K562 (cell line): ENCODE measurements around the gene RAB31. TPM values are rescaled to one million over a fixed set of nuclear protein-coding genes. Genes with fewer than 3 reads are reported as not detected.

ENCODE experiments used
- BHLHE40 ChIP-seq: IDR thresholded peaks from 2 replicates; pipeline ENCODE4 v1.6.1; 2011; ENCODE audit warnings: low read length, improper control_type of control experiment
- BRD4 ChIP-seq: fragments of 200-600 bp; sonication (generic); IDR thresholded peaks from 2 replicates; pipeline ENCODE4 v1.6.1; 2017; ENCODE audit warnings: inconsistent platforms
- ELF2 ChIP-seq: fragments of 250-450 bp; sonication (Bioruptor Pico); IDR thresholded peaks from 2 replicates; pipeline ENCODE4 v1.5.0; 2021; ENCODE audit warnings: mild to moderate bottlenecking
- ETV1 ChIP-seq: fragments of 450-650 bp; conservative IDR thresholded peaks from 2 replicates; pipeline ENCODE4 v1.6.1; 2016; ENCODE audit warnings: missing genetic modification characterization, control low read depth, low read depth, missing compliant biosample characterization
- GABPB1 ChIP-seq: sonication (generic); formaldehyde crosslinking; IDR thresholded peaks from 2 replicates; pipeline ENCODE4 v1.8.0; 2022; ENCODE audit warnings: mild to moderate bottlenecking, missing genetic modification reagents
- GTF2E2 ChIP-seq: fragments of 200-800 bp; sonication (Bioruptor generic); IDR thresholded peaks from 2 replicates; pipeline ENCODE4 v1.6.1; 2016; ENCODE audit warnings: missing genetic modification characterization, missing compliant biosample characterization
- GTF3C2 ChIP-seq: IDR thresholded peaks from 3 replicates; pipeline ENCODE4 v1.6.1; 2011; ENCODE audit warnings: borderline replicate concordance, mild to moderate bottlenecking, moderate library complexity; ENCODE audit not compliant: insufficient read length; ENCODE audit errors: extremely low read depth
- HNRNPUL1 ChIP-seq: fragments of 200-400 bp; formaldehyde crosslinking; IDR thresholded peaks from 2 replicates; pipeline ENCODE4 v1.6.1; 2017; ENCODE audit warnings: low read length
- KLF1 ChIP-seq: fragments of 450-650 bp; IDR thresholded peaks from 2 replicates; pipeline ENCODE4 v1.6.1; 2016; ENCODE audit warnings: missing genetic modification characterization, missing compliant biosample characterization
- NFRKB ChIP-seq: fragments of 450-650 bp; IDR thresholded peaks from 2 replicates; pipeline ENCODE4 v1.6.1; 2016; ENCODE audit warnings: low read depth
- PATZ1 ChIP-seq: fragments of 250-450 bp; sonication (Bioruptor Pico); IDR thresholded peaks from 2 replicates; pipeline ENCODE4 v1.5.0; 2020; ENCODE audit warnings: mild to moderate bottlenecking, borderline replicate concordance
- PBX2 ChIP-seq, 2 experiments: IDR thresholded peaks in 1 of 2; conservative IDR thresholded peaks in 1 of 2; 2 replicates each; pipeline ENCODE4 v1.6.1; 2016; ENCODE audit warnings: low read depth in 2 of 2, mild to moderate bottlenecking in 1 of 2, missing compliant biosample characterization in 1 of 2, missing genetic modification characterization in 1 of 2, moderate library complexity in 1 of 2
- RBM14 ChIP-seq: fragments of 200-400 bp; formaldehyde crosslinking; IDR thresholded peaks from 2 replicates; pipeline ENCODE4 v1.6.1; 2018; ENCODE audit warnings: low read depth, mild to moderate bottlenecking, low read length, moderate library complexity, borderline replicate concordance; ENCODE audit not compliant: insufficient read depth
- SMARCA5 ChIP-seq: fragments of 450-650 bp; IDR thresholded peaks from 2 replicates; pipeline ENCODE4 v1.6.1; 2016
- SMARCC2 ChIP-seq: fragments of 450-650 bp; IDR thresholded peaks from 2 replicates; pipeline ENCODE4 v1.6.1; 2017; ENCODE audit warnings: antibody characterized with exemption, moderate library complexity, mild to moderate bottlenecking, low read depth
- ZBTB2 ChIP-seq: fragments of 450-650 bp; IDR thresholded peaks from 2 replicates; pipeline ENCODE4 v1.6.1; 2016; ENCODE audit warnings: antibody characterized with exemption
- ZKSCAN3 ChIP-seq: fragments of 250-450 bp; sonication (Bioruptor Pico); IDR thresholded peaks from 2 replicates; pipeline ENCODE4 v1.4.0; 2020
- ZNF197 ChIP-seq: fragments of 200-800 bp; sonication (Bioruptor generic); IDR thresholded peaks from 2 replicates; pipeline ENCODE4 v1.6.1; 2016; ENCODE audit warnings: low read depth, missing genetic modification characterization, missing compliant biosample characterization
- polyA plus RNA-seq, 8 experiments: library from polyadenylated mRNA; depleted of rRNA in 4 of 8; stranded (reverse) in 5 of 8; unstranded in 3 of 8; fragments of >200 nt; fragmentation: Nextera tagmentation in 2 of 8; fragmentation: Illumina TruSeq in 1 of 8; extraction: Ambion mirVana in 2 of 8; extraction: Trizol in 1 of 8; gene quantifications; 2 replicates each; pipeline versions ENCODE4 v1.2.1 to v1.2.3, GENCODE V29; 2011 to 2014; ENCODE audit warnings: inconsistent platforms in 1 of 8, missing spikeins in 1 of 8
- total RNA-seq, 7 experiments: library from RNA; depleted of rRNA in 6 of 7; stranded (reverse); fragments of >200 nt in 6 of 7; fragmentation: Illumina TruSeq in 2 of 7; extraction: Trizol in 2 of 7; gene quantifications; 2 replicates each; pipeline versions ENCODE4 v1.2.1 to v1.2.3, GENCODE V29; 2011 to 2021; ENCODE audit warnings: low replicate concordance in 1 of 7

Gene RAB31
- total and polyA plus RNA-seq, 9 of the 15 experiments (the other 6 are each of a cell fraction or from before 2014, with no cell fraction given), result 20.7 to 70.4 (median 41.3) TPM

GRCh38 chr18:9683418-9684396 is 24.4 kb upstream of the RAB31 start (continued):
- TF ChIP-seq PATZ1 (CRISPR knock-in tag) (no peak), GTF2E2 (tag) (no peak), BHLHE40 (0 out of 2 replicates have a peak, but pooled peaks have one; percentile 19), SMARCC2 (no peak), ZKSCAN3 (no peak), RBM14 (no peak), NFRKB (peak; percentile 54; the same call in 1 of the 2 replicates), GTF3C2 (no peak), BRD4 (no peak), PBX2 (CRISPR knock-in tag; IDR thresholded peaks at IDR 0.05; ENCODE audit: low read depth) (no peak), PBX2 (tag; conservative IDR thresholded peaks at IDR 0.05; ENCODE audit: low read depth) (no peak; the same call in 1 of the 2 replicates), KLF1 (tag) (no peak), ZBTB2 (no peak), ETV1 (no peak), HNRNPUL1 (no peak), GABPB1 (CRISPR knock-in tag) (no peak), ELF2 (CRISPR knock-in tag) (no peak), SMARCA5 (no peak), ZNF197 (CRISPR knock-in tag) (peak; percentile 77; the same call in 1 of the 2 replicates)
